ENCODE results near the gene GPX2.

Gene GPX2

DNA sequence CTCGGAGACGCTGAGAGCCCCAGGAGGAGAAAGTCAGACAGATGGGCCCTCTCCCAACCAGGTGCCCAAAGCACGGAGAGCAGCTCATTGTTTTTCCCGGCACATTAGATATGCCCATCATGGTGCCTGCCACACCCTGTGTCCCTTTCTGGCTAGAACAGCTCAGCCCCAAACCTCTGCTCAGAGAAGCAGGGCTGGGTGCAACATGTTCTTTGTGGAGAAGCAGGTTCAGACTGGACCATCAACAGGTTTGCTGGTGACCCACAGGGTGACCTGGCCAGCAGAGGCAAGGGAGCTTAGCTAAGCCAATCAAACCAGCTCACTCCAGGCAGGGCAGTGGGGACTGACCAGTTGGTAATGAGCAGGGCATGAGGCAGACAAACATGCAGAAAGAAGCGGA, 16.2 kb upstream of the GPX2 start:
- DNase-seq, result no peak

DNA sequence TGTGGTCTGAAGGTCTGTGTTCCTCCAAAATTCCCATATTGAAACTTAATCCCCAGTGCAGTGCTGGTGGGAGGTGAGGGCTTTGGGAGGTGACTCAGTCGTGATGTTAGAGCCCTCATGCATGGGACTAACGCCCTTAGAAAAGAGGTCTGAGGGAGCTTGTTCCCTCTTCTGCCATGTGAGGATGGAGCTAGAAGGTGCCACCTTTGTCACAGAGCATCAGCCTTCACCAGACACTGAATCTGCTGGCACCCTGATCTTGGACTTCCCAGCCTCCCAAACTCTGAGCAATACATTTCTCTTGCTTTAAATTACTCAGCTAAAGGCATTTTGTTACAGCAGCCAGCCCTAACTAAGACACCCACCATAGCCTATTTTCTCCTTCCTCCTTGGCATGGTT, 15.7 kb upstream of the GPX2 start:
- no peak for DNase-seq

DNA sequence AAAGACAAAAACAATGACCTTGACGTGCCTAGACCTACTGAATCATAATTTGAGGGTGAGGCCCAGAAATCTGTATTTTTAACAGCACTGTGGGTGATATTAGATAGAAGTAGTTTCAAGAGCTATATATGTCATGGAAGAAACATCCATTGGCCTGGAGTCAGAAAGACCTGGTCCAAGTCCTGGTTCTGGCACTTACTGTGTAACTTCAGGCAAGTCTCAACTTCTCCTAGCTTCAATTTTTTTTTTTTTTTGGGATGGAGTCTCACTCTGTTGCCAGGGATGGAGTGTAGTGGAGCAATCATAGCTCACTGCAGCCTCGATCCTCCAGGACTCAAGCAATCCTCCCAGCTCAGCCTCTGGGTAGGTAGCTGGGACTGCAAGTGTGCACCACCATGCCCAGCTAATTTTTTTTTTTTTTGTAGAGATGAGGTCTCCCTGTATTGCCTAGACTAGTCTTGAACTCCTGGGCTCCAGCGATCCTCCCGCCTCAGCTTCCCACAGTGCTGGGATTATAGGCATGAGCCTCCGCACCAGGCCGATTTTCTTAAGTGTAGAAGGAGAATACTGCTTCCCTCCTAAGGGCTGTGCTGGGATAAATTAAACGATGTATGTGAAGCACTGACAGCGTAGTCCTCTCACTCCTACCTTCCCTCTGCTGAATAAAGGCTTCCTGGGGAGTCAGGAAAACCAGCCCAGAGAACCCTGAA, 14.3 kb upstream of the GPX2 start:
- no peak for DNase-seq

DNA sequence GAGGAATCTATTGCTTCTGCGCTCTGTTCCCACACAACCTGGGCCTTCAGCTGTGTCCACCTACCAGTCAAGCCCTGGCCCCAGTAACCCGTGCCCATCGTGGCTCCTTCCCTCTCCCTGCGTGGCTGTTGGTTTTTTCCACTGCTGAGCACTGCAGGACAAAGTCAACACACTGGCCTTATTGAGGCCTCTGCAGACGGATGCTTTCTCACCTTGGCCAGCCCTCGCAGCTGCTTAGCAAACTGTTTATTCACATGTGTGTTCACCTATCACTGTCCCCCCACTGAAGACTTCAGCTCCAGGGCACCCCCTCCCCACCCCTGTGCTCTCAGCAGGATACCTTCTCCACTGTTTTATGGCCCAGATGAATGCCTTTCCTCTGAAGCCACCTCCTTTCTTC, 12.8 kb upstream of the GPX2 start:
- DNase-seq, result no peak

DNA sequence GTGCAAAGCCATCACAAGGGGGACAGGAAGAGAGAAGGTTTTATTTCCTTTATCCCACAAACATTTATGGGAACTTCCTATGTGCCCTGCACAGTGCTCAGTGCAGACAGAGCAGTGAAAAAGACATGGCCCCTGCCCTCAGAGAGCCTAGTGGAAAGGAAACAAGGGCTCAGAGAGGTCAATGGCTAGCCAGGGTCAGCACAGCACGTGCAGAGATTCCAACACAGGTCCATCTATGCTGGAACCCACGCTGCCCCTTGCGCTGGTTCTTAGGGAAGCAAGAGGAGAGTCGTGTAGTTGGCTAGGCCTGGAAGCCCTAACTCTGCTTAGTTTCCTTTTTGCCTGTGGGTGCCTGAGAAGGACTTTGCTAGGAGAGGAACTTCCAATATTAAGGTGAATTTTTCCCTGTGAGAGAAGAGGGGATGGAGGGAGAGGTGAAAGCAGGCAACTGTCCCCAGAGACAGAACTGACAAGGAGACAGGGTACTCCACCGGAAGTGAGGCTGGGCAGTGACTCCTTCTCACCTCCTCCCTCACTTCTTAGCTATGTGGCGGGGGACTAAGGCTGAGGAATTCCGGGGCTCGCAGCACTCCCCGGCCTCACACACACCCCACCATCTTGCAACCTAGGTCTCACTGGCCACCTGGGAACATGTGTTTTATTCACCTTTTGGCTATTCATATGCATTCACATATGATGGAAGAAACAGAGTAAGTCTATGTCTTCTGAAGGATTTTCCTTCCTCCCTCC, 12.1 kb upstream of the GPX2 start:
- DNase-seq, result no peak

DNA sequence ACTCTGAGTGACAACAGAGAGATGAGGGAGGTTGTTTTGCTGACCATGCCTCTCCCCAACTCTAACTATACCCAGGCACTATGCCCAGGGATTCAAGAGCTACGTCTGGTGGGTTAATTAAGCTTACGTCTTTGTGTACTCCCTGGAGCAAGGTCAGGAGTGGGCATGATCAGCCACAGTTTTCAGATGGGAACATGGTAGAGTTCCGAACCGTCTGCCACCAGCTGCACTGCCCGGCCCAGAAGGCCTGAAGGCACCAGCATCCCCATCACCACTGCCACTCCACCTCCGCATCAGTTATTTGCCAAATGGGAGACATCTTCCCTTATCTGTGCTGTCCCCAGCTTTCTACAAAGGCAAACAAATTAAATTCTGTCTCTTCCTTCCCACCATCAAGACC, 11.1 kb upstream of the GPX2 start:
- no peak for DNase-seq

DNA sequence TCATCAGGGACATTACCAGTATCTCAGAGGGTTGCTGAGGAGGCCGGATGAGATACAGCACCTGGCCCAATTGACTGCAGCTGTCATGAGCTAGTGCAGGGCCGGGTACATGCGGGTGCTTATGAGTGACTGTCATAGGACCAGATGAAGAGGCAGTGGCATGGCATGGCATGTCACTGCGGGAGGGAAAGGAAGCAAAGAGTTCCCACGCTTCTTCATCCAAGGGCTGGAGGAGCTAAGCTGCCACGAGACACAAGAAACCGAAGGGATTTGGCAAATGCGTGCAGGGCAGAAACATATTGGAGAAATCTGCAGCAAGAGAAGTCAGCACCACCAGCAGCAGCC, 10.7 kb upstream of the GPX2 start:
- no peak for DNase-seq

DNA sequence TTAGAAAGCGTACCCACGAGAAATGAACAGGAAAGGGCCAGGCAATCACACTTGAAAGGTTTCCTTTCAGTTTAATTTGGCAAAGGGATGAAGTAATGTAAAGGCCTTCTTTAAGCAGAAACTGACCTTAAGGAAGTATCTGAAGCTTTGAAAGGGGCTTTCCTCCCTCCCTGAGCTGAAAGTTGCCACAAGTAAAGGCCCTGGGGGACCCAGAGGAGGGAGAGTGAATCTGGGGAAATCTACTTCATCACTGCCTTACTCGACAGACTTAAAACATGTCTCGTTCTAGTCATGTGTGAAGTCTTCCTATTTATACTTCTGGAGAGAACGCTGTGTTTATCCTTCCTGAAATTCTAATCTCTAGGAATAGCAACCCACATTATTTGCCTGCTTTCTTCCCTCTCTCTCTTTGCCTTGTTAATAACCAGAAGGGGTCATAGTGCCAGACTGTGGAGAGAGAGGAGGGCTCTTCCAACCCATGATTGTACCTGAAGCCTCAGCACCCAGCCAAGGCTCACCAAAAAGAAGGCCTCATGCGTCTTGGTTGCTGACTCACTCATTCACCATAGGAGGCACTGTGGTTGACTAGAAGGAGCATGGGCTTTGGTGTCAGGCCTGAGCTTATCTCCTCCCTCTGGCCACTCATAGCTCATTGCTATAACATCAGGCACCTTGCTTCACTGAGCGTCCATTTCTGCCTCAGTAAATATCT, 10.2 kb upstream of the GPX2 start:
- DNase-seq, result no peak

DNA sequence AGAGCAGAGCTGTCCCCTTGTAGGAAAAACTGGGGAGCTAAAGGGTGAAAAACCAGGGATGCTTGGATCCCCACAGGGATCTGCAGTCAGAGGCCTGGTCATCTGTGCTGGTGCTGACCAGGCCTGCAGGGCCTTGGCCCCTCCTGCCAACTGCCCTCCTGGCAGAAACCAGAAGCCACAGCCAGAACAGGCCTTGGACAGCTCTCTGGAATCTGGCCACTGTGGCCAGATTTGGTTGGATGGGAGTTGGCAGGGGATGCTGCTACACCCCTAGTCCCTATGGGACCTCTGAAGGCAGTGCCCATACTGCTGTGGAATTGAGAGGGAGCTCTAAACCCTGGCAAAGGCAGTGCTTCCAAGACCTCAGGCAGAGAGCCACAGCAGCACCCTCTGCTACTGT, 9.2 kb upstream of the GPX2 start:
- DNase-seq, result no peak

DNA sequence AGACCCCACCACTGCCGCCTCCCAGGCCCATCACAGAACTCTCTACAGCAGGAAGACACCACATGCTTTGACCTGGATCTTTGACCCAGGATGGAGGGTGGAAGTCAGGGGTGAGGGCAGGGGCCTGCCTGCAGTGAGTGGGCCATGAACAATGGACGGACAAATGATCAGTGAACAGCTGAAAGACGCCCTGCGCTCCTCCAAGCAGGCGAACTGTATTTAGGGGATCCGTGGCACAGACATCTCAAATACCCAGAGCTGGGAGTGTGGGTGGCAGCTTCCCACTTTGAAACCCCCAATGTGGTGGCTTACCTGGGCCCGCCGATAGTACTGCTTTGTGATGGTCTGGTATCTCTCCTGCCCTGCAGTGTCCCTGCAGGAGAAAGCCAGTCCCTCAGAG, 8.7 kb upstream of the GPX2 start:
- no peak for DNase-seq

DNA sequence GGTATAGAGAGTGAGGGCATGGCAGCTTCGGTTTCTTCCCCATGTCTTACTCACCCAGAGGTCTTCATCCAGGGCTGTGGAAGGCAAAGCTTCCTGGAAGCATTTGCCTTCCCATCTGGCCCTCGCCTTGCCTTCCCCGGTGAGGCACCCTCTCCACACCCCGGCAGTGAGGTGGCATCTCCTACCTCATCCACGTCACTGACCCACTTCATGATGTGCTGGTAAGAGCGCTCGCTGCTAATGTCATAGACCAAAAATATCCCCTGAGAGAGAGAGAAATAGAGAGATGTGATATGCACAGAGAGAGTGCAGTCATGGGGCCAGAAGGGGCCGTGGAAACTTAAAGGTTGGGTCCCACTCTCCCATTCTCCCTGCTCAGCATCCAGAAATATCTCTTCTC, 8.3 kb upstream of the GPX2 start:
- DNase-seq, result no peak

DNA sequence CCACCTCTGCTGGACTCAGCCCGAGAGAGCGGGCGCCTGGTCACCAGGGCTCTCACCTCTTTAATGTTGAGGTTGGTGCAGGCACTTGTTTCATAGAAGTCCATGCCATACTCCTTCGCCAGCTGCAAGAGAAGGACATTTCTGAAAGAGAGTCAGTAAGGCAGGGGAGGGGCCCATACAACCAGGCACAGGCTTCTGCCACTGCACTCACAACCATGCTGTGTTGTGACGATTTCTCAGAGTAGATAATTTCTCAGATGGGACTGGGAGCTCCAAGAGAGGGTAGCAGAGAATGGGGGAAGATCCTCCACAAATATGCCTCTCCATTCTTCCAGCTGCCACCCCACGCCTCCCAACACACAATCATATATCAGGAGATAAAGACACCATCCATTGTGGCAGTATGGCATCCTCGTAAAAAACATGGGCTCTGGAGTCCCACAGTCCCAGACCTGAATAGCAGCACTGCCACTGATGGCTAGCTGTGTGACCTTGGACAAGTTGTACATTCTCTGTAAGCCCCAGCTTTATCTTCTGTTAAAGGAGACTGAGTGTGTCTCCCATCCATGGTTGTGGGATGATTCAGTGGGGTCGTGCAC, 6.2 kb upstream of the GPX2 start:
- DNase-seq, result no peak

DNA sequence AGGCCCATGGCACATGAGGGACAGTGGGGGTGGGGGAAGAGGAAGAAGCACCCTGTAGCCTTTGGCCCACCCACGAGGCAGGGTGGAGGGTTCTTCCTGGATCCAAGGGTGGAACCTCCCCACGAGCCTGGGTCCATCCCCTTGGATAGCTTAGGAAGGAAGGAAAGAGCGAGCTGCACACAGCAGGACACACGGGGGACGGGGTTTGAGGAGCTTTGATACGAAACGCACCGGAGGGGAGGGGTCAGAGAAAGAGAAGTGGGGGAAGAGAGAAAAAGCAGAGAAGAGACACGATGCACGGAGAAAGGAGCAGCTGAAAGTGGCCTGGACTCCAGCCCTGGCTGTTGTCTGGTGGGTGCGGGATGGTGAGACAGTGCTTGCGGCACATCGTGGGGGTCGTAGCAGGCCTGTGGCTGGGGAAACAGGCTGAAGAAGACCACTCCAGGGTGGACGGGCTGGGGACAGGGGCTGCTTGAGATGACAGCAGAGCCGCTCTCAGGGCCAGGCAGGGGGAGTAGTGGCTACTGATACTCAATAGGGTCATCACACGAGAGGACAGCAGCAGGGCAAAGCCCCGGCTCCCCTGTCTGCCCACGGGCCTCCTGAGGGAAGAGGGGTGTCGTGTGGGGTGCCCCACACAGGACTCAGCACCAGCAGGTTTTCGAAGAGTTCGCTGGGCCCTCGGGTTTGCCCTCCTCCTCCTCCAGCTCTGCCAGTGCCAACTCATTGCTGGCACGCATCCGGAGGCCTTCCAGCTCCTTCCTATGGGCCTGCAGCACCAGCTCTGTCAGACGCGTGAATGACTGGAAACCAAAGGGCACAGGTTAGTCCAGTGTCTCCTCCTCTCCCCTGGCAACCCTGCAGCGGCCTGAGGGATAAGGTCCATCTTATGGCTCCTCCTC, 5.4 kb upstream of the GPX2 start:
- DNase-seq, result no peak

DNA sequence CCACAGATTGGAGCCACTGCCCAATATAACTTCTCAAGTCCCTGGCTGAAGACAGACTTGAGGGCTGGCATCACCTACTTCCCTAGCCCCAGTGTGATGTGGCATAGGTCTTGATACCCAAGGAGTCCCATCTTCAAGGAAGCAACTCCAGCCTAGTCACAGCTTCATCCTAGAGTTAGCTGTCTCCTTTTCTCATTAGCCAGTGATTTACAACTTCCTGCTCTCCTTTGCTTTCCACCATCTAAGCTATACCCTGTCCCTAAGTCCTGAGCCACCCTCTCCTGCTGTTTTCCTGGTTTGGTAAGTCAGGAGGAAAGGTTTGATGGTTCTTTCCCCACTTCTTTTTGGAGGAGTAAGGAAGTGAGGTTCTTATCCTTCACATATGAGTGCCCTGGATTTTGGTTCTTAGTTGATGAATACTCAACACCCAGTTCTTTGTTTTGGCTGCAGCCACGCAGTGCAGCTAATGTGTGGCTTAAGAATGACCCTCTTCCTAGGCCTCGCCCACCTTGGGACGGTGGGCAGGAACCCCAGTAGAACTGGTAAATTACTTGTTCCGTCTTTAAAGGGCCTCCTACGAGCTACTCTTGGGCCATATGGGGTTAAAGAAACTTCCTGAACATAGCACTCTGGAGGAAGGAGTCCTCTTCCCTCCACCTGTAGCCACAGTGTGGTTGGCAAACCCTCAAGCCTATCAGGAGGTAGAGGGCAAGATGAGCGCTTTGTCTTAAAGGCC, 3.9 kb upstream of the GPX2 start:
- no peak for DNase-seq

DNA sequence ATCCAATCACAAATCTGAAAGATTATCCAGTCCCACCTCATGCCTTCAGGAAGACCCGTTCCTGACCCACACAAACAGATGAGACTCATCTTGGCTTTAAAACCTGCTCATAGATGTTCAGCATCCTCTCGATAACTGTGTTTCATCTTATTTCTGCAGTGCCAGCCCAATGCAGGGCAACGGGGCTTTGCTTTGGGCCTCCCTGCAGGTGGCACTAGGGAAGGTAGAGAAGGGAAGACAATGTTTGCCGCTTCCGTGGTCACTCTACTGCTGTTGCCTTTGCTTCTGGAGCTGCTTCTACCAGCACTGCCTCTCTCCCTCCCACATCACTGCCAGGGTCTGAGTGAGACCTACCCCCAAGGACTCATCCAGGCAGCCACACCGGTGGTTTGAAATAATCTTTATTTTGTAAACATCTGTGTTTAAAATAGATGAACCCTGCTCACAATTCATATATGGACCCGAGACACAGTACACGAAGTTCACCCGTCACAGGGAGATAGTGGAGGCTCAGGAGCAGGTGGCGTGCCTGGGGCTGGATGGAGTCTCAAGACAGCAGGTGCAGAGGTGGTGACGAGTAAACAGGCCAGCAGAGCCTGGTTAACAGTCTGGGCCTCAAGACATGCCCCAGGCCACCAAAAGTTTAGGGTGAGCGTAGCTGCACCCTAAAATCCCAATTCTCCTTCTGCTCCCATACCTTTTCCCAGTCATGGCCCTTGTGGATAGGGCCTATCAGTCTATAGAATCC, 3.1 kb upstream of the GPX2 start:
- DNase-seq, result no peak

DNA sequence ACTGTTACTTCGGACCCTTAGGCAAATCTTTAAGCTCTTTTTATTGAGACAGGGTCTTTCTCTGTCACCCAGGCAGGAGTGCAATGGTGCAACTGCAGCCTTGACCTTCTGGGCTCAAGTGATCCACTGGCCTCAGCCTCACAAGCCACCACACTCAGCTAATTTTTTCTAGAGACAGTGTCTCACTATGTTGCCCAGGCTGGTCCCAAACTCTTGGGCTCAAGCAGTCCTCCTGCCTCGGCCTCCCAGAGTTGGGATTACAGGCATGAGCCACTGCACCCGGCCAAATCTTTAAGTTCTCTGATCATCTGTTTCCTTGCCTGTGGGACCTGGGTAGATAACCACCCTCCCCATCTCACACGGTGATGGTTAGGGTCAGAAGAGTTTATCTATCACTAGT, 2.3 kb upstream of the GPX2 start:
- DNase-seq, result no peak

DNA sequence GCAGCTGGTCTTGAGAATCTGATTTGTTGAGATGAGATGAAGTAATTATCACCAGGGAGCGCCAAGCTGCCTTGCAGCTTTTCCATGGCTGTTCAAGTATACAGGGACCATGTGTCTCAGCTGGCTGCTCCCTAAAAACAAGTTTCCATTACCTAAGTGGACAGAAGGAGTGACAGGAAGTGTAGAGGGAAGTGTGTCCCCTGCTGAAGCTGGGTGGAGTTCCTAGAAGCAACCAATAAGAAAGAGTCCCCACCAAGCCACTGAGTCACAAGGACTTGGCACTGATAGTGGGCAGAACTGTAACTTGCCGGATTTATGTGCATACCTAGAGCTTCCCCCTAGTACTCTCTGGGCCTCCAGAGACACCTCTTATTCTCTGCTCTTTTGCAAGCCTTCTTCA, 1.5 kb upstream of the GPX2 start:
- no peak for DNase-seq

DNA sequence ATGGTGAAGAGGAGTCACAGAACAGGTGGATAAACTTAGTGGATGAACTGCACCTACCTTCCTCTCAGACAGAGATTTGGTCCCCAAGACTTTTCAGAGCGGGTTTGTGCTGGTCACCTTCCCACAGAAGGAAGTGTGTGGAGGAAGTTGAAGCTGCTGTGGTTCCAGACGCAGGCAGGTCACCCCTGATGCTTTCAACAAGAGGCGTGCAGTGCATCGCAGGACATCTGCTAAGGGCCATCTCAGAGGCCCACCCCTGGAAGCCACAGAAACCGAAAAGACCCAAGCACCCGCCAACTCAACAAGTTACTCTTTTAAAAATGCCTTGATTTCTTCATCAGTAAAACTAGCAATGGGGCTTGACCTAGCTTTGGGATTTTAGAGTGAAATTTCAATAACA, 1.0 kb upstream of the GPX2 start:
- DNase-seq, result no peak

DNA sequence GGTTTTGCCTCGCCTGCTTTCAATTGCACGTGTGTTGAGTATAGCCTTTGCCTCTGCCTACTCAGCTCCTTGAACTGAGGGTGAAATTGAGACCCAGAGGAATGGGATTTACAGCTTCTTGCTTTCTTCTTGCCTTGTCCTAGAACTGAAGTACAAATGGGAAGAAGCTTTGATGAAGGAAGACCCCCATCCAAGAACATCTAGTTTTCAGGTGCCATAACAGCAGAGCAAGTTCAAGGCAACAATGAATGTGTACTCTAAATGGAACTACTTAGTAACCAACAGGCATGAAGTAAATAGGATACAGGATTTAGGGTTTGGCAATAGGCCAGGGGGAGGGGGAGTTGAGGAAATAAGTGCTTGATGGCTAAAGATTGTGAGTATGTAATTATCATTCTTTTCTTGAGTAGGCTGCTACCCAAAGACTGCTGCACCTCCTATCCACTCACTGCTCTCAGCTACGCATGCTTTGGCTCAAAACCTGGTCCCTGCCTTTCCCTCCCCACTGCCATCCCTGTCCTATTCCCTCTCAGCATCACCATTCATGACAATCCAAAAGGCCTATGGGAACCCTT, 2.1 kb downstream of the GPX2 start:
- no peak for DNase-seq

DNA sequence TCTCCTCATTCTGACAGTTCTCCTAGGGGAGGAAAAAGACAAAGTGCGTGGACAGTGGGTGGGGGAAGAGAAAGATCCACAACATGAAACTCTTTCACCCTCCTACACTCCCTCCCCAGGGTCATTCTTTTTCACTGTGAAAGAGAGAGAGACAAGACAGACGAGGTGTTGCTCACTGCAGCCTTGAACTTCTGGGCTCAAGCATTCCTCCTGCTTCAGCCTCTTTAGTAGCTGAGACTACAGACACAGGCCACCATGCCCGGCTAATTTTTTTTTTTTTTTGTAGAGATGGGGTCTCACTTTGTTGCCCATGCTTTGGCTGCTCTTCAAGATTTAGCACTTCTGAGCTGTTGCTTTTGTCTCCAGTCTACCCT, 2.7 kb downstream of the GPX2 start:
- DNase-seq, result no peak

Measured in activated naive CD4-positive, alpha-beta T cell treated with anti-CD3 and anti-CD28 coated beads, Interleukin-2, amount 50 U/mL, for 16 hours (primary cell).